HG03378 (cell line): ENCODE data around the gene DUOXA2.
"Not testable (repeated sequence)": the region's sequence is repeated elsewhere in the genome, so short reads cannot be mapped to it uniquely, and the experiment has no call there.

ENCODE experiments used
- ATAC-seq: cut with Tn5 transposase; IDR thresholded peaks from one replicate; pipeline ENCODE4 v1.9.1; 2021; ENCODE audit warnings: mild to moderate bottlenecking, moderate library complexity; ENCODE audit not compliant: unreplicated experiment

DUOXA2 gene

GRCh38 chr15:45134682-45135604, 20.8 kb downstream of the DUOXA2 start:
- ATAC-seq: no peak

GRCh38 chr15:45135705-45136377, 21.7 kb downstream of the DUOXA2 start:
- not testable (repeated sequence) for ATAC-seq

- ATAC-seq: no peak
Observed at GRCh38 chr15:45136378-45136764, 22.2 kb downstream of the DUOXA2 start.

GRCh38 chr15:45137703-45138102, 23.6 kb downstream of the DUOXA2 start:
- ATAC-seq: no peak

- ATAC-seq: no peak
Observed at GRCh38 chr15:45138814-45139765, 25.0 kb downstream of the DUOXA2 start.

GRCh38 chr15:45139770-45140169, 25.6 kb downstream of the DUOXA2 start:
- ATAC-seq: no peak

GRCh38 chr15:45140557-45141250, 26.6 kb downstream of the DUOXA2 start:
- no peak for ATAC-seq

GRCh38 chr15:45141386-45141785, 27.3 kb downstream of the DUOXA2 start:
- no peak for ATAC-seq

GRCh38 chr15:45143056-45143455, 28.9 kb downstream of the DUOXA2 start:
- no peak for ATAC-seq

- no peak for ATAC-seq
Observed at GRCh38 chr15:45143946-45144345, 29.8 kb downstream of the DUOXA2 start.

- no peak for ATAC-seq
Observed at GRCh38 chr15:45144775-45145174, 30.6 kb downstream of the DUOXA2 start.

- ATAC-seq: no peak
Observed at GRCh38 chr15:45146405-45146804, 32.3 kb downstream of the DUOXA2 start.

- no peak for ATAC-seq
Observed at GRCh38 chr15:45147606-45148005, 33.5 kb downstream of the DUOXA2 start.

GRCh38 chr15:45148076-45149059, 34.2 kb downstream of the DUOXA2 start:
- ATAC-seq: no peak

- no peak for ATAC-seq
Observed at GRCh38 chr15:45149060-45149459, 34.9 kb downstream of the DUOXA2 start.

- ATAC-seq: no peak
Observed at GRCh38 chr15:45150481-45150880, 36.4 kb downstream of the DUOXA2 start.

GRCh38 chr15:45150997-45151396, 36.9 kb downstream of the DUOXA2 start:
- ATAC-seq: no peak

- no peak for ATAC-seq
Observed at GRCh38 chr15:45151998-45152828, 38.1 kb downstream of the DUOXA2 start.
